Hepatocyte (in vitro differentiated cells): ENCODE results near the gene ARFRP1. TPM values are rescaled to one million over a fixed set of nuclear protein-coding genes. Genes with fewer than 3 reads are reported as not detected.

Experiments
- DNase-seq: peaks from one replicate; pipeline ENCODE4 v3.0.0-alpha.2; 2016; ENCODE audit warnings: low spot score
- H2AFZ ChIP-seq: fragments of 200-600 bp; sonication (generic); 2 replicates; pipeline ENCODE4 v1.6.0; 2016; ENCODE audit warnings: antibody characterized with exemption, mild to moderate bottlenecking
- H3K27ac ChIP-seq: fragments of 200-600 bp; sonication (generic); 2 replicates; pipeline ENCODE4 v1.5.1; 2016; ENCODE audit warnings: mild to moderate bottlenecking
- H3K27me3 ChIP-seq: fragments of 200-600 bp; sonication (generic); 2 replicates; pipeline ENCODE4 v1.6.1; 2016
- H3K36me3 ChIP-seq: fragments of 200-600 bp; sonication (generic); replicated peaks from 2 replicates; pipeline ENCODE4 v1.5.1; 2016; ENCODE audit warnings: low read depth; ENCODE audit not compliant: insufficient read depth
- H3K4me1 ChIP-seq: fragments of 200-600 bp; sonication (generic); 2 replicates; pipeline ENCODE4 v1.5.1; 2016; ENCODE audit warnings: mild to moderate bottlenecking, moderate library complexity; ENCODE audit not compliant: insufficient read depth
- H3K4me2 ChIP-seq: fragments of 200-600 bp; sonication (generic); 2 replicates; pipeline ENCODE4 v1.6.0; 2016
- H3K4me3 ChIP-seq: fragments of 200-600 bp; sonication (generic); 2 replicates; pipeline ENCODE4 v1.5.1; 2016; ENCODE audit warnings: mild to moderate bottlenecking
- H3K79me2 ChIP-seq: fragments of 200-600 bp; sonication (generic); 2 replicates; pipeline ENCODE4 v1.6.0; 2017; ENCODE audit warnings: mild to moderate bottlenecking
- H3K9me2 ChIP-seq: fragments of 200-600 bp; sonication (generic); replicated peaks from 2 replicates; pipeline ENCODE4 v1.6.0; 2017; ENCODE audit warnings: mild to moderate bottlenecking; ENCODE audit not compliant: insufficient read depth
- H3K9me3 ChIP-seq: fragments of 200-600 bp; sonication (generic); 2 replicates; pipeline ENCODE4 v1.5.1; 2016; ENCODE audit warnings: low read depth, mild to moderate bottlenecking
- H4K20me1 ChIP-seq: fragments of 200-600 bp; sonication (generic); 2 replicates; pipeline ENCODE4 v1.6.0; 2016; ENCODE audit warnings: mild to moderate bottlenecking; ENCODE audit not compliant: insufficient read depth, poor library complexity, severe bottlenecking
- EZH2 ChIP-seq: fragments of 200-600 bp; sonication (generic); IDR thresholded peaks from 2 replicates; pipeline ENCODE4 v1.6.1; 2016; ENCODE audit warnings: antibody characterized with exemption, mild to moderate bottlenecking, borderline replicate concordance
- EZH2phosphoT487 ChIP-seq: fragments of 200-600 bp; sonication (generic); IDR thresholded peaks from one replicate; pipeline ENCODE4 v1.6.1; 2018; ENCODE audit warnings: antibody characterized with exemption, mild to moderate bottlenecking, low read depth, moderate library complexity; ENCODE audit not compliant: unreplicated experiment, severe bottlenecking
- WGBS: methylation state at CpG from one replicate; pipeline ENCODE4 v1.1.6; 2016; ENCODE audit warnings: low lambda C conversion rate; ENCODE audit errors: missing lambda C conversion rate; 5-methylcytosine and 5-hydroxymethylcytosine counted together
- polyA plus RNA-seq: library from polyadenylated mRNA; unstranded; fragments of >200 nt; fragmentation: Nextera tagmentation; extraction: Ambion mirVana; gene quantifications from 2 replicates; pipeline ENCODE4 v1.2.1, GENCODE V29; 2016
- total RNA-seq: library from RNA; depleted of rRNA; stranded (reverse); fragments of >200 nt; gene quantifications from 2 replicates; pipeline ENCODE4 v1.2.3, GENCODE V29; 2014
- TF ChIP-seq, protein P1 (sequence below): fragments of 200-600 bp; sonication (generic); IDR thresholded peaks from 2 replicates; pipeline ENCODE4 v1.5.1; 2016; ENCODE audit warnings: antibody characterized with exemption, mild to moderate bottlenecking; ENCODE audit not compliant: poor library complexity

Gene ARFRP1
- total and polyA plus RNA-seq, 2 experiments from 2014 or later: 31.5 to 38.0 TPM

DNA sequence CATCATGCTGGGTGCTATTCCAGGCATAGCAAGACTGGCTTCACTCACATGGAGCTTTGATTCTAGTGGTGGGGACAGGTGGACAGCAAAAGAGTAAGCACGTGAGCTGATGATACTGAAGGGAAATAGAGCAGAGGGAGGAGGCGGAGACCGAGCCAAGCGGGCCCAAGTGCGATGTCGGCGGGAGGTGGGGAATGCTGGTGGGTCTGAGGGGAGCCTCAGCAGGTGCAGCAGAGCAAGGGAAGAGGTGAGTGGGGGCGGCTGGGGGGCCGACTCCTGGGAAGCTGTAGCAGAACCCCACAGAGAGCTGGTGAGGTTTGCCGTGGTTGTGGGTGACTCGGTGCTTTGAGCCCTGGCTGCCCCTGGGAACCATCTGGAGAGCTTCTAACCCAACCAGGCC is 39.4 kb downstream of the ARFRP1 start:
- WGBS: 96% methylated on average over 7 of the region's 11 CpGs
- H3K9me3 ChIP-seq: no peaks in the 10 kb centered on the region
- H3K4me3 ChIP-seq: no peak overlapping the region
- H3K27ac ChIP-seq: no peak overlapping the region
- H3K79me2 ChIP-seq: no peaks in the 10 kb centered on the region
- no peaks in the 10 kb centered on the region for H4K20me1 ChIP-seq
- no peak overlapping the region for H2AFZ ChIP-seq
- TF ChIP-seq EZH2: no peak
- TF ChIP-seq, protein P1, sequence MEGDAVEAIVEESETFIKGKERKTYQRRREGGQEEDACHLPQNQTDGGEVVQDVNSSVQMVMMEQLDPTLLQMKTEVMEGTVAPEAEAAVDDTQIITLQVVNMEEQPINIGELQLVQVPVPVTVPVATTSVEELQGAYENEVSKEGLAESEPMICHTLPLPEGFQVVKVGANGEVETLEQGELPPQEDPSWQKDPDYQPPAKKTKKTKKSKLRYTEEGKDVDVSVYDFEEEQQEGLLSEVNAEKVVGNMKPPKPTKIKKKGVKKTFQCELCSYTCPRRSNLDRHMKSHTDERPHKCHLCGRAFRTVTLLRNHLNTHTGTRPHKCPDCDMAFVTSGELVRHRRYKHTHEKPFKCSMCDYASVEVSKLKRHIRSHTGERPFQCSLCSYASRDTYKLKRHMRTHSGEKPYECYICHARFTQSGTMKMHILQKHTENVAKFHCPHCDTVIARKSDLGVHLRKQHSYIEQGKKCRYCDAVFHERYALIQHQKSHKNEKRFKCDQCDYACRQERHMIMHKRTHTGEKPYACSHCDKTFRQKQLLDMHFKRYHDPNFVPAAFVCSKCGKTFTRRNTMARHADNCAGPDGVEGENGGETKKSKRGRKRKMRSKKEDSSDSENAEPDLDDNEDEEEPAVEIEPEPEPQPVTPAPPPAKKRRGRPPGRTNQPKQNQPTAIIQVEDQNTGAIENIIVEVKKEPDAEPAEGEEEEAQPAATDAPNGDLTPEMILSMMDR: no peak
- no peak for TF ChIP-seq EZH2phosphoT487
- H3K27me3 ChIP-seq: no peaks in the 10 kb centered on the region
- H3K9me2 ChIP-seq: no peaks in the 10 kb centered on the region
- no peak for DNase-seq
- no peak overlapping the region for H3K4me2 ChIP-seq
- no peaks in the 10 kb centered on the region for H3K4me1 ChIP-seq
- no peaks in the 10 kb centered on the region for H3K36me3 ChIP-seq

DNA sequence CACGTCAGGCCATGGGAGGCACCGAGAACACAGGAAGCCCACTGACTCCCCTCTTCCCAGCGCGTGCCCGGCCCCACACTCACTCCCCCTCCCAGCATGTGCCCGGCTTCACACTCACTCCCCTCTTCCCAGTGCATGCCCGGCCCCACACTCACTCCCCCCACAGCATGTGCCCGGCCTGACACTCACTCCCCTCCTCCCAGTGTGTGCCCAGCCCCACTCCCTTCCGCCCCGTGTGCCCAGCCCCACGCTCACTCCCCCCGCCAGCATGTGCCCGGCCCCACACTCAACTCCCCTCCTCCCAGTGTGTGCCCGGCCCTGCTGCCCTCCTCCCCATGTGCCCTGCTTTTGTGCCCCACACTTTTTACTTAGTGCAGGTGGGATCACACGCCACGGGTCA is 39.9 kb downstream of the ARFRP1 start:
- H3K36me3 ChIP-seq: no peaks in the 10 kb centered on the region
- DNase-seq: no peak
- H3K4me2 ChIP-seq: no peak overlapping the region
- H3K4me1 ChIP-seq: no peaks in the 10 kb centered on the region
- H3K9me2 ChIP-seq: no peaks in the 10 kb centered on the region
- no peak overlapping the region for H3K27ac ChIP-seq
- WGBS: 100% methylated on average over 3 of the region's 16 CpGs
- TF ChIP-seq EZH2phosphoT487: no peak
- TF ChIP-seq, protein P1: no peak
- TF ChIP-seq EZH2: no peak
- no peaks in the 10 kb centered on the region for H4K20me1 ChIP-seq
- no peak overlapping the region for H3K4me3 ChIP-seq
- no peaks in the 10 kb centered on the region for H3K9me3 ChIP-seq
- no peaks in the 10 kb centered on the region for H3K79me2 ChIP-seq
- no peaks in the 10 kb centered on the region for H3K27me3 ChIP-seq
- H2AFZ ChIP-seq: no peak overlapping the region

DNA sequence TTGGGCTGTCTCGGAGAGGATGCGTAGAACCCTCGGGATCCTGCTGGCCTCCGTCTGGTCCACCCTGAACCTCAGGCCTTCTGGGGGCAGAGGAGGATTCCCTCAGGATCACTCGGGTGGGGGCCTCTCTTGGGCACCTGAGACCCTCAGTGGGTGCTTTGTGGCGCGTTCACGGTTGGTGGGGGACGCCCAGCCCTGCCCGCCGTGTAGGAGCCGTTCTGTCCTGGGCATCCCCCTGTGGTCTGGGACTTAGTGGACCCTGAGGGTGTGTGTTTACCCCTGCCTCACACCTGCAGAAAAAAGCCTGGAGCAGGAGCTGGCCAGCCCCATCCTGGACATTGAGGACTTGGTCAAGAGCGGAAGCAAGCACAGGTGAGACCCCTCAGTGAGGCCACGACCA is 42.1 kb downstream of the ARFRP1 start:
- WGBS: 95% methylated on average over 13 of the region's 14 CpGs
- H3K27ac ChIP-seq: no peak overlapping the region
- no peak overlapping the region for H3K4me2 ChIP-seq
- no peaks in the 10 kb centered on the region for H4K20me1 ChIP-seq
- peaks cover 3% of the 10 kb centered on the region for H3K79me2 ChIP-seq
- no peaks in the 10 kb centered on the region for H3K4me1 ChIP-seq
- no peaks in the 10 kb centered on the region for H3K9me3 ChIP-seq
- no peaks in the 10 kb centered on the region for H3K27me3 ChIP-seq
- no peak overlapping the region for H2AFZ ChIP-seq
- H3K36me3 ChIP-seq: no peaks in the 10 kb centered on the region
- no peak for DNase-seq
- TF ChIP-seq, protein P1: no peak
- no peak for TF ChIP-seq EZH2
- no peaks in the 10 kb centered on the region for H3K9me2 ChIP-seq
- H3K4me3 ChIP-seq: no peak overlapping the region
